Activated CD8-positive, alpha-beta memory T cell treated with anti-CD3 and anti-CD28 coated beads, Interleukin-2, amount 50 U/mL, for 1 hour (primary cell): ENCODE measurements around the gene PDPK1.
"Not testable (repeated sequence)": the region's sequence is repeated elsewhere in the genome, so short reads cannot be mapped to it uniquely, and the experiment has no call there.

Experiments used
- DNase-seq: peaks from one replicate; pipeline ENCODE4 v3.0.0-alpha.2; 2020; ENCODE audit errors: extremely low read depth

The PDPK1 gene

GRCh38 chr16:2611877-2612276 is 74.1 kb downstream of the PDPK1 start:
- DNase-seq: not testable (repeated sequence)

- DNase-seq: not testable (repeated sequence)
Observed at GRCh38 chr16:2613251-2613650, 75.4 kb downstream of the PDPK1 start.

GRCh38 chr16:2614761-2615191 is 77.0 kb downstream of the PDPK1 start:
- no peak for DNase-seq

- not testable (repeated sequence) for DNase-seq
Observed at GRCh38 chr16:2618964-2619363, 81.1 kb downstream of the PDPK1 start.

GRCh38 chr16:2619628-2620027 is 81.8 kb downstream of the PDPK1 start:
- DNase-seq: not testable (repeated sequence)

GRCh38 chr16:2620870-2621269 is 83.0 kb downstream of the PDPK1 start:
- not testable (repeated sequence) for DNase-seq

- not testable (repeated sequence) for DNase-seq
Observed at GRCh38 chr16:2621395-2621794, 83.6 kb downstream of the PDPK1 start.

GRCh38 chr16:2627075-2627474 is 89.3 kb downstream of the PDPK1 start:
- DNase-seq: not testable (repeated sequence)

- DNase-seq: not testable (repeated sequence)
Observed at GRCh38 chr16:2631203-2631602, 93.4 kb downstream of the PDPK1 start.

- not testable (repeated sequence) for DNase-seq
Observed at GRCh38 chr16:2632291-2632690, 94.5 kb downstream of the PDPK1 start.

GRCh38 chr16:2639071-2639721 is 101.4 kb downstream of the PDPK1 start:
- not testable (repeated sequence) for DNase-seq

- DNase-seq: not testable (repeated sequence)
Observed at GRCh38 chr16:2639722-2640072, 101.9 kb downstream of the PDPK1 start.

- DNase-seq: not testable (repeated sequence)
Observed at GRCh38 chr16:2642561-2642960, 104.7 kb downstream of the PDPK1 start.

- DNase-seq: not testable (repeated sequence)
Observed at GRCh38 chr16:2644754-2645453, 107.1 kb downstream of the PDPK1 start.

- not testable (repeated sequence) for DNase-seq
Observed at GRCh38 chr16:2651268-2651871, 113.5 kb downstream of the PDPK1 start.
